GM12865 (cell line): Measurements from ENCODE around the gene TIMM44.

Source experiments
- DNase-seq: peaks from one replicate; pipeline ENCODE4 v3.0.0; 2010; ENCODE audit warnings: low read depth
- H3K4me3 ChIP-seq: 2 replicates; pipeline ENCODE4 v1.5.1; 2011; ENCODE audit warnings: mild to moderate bottlenecking, low read depth, low read length, control low read depth
- CTCF ChIP-seq: IDR thresholded peaks from 2 replicates; pipeline ENCODE4 v1.5.1; 2011; ENCODE audit warnings: low read length, control low read depth, low read depth, inconsistent platforms; ENCODE audit not compliant: insufficient read depth; ENCODE audit errors: missing control alignments

The TIMM44 gene

GRCh38 chr19:7977021-7977722 is 33.7 kb upstream of the TIMM44 start:
- H3K4me3 ChIP-seq, result no peak overlapping the region
- TF ChIP-seq CTCF, result no peak
- DNase-seq, result no peak

GRCh38 chr19:7976461-7976860 is 33.0 kb upstream of the TIMM44 start:
- no peak for DNase-seq
- no peak overlapping the region for H3K4me3 ChIP-seq
- no peak for TF ChIP-seq CTCF

- H3K4me3 ChIP-seq, result no peak overlapping the region
- TF ChIP-seq CTCF, result no peak
- DNase-seq, result no peak
These were observed 31.6 kb upstream of the TIMM44 start for GRCh38 chr19:7975037-7975436.

GRCh38 chr19:7973883-7974282 is 30.4 kb upstream of the TIMM44 start:
- no peak for TF ChIP-seq CTCF
- no peak overlapping the region for H3K4me3 ChIP-seq
- no peak for DNase-seq

GRCh38 chr19:7971553-7972520 is 28.4 kb upstream of the TIMM44 start:
- H3K4me3 ChIP-seq, result no peak overlapping the region
- no peak for TF ChIP-seq CTCF
- no peak for DNase-seq

GRCh38 chr19:7970716-7971448 is 27.4 kb upstream of the TIMM44 start:
- peak; percentile 42 for DNase-seq
- no peak overlapping the region for H3K4me3 ChIP-seq
- peak; percentile 79 for TF ChIP-seq CTCF
